Gastroesophageal sphincter (tissue), 3 donors: Measurements from ENCODE around the gene MOV10.

Experiments used
- CTCF ChIP-seq, 4 experiments: fragments of 200-600 bp in 2 of 4; fragments of 450-650 bp in 2 of 4; sonication (generic) in 1 of 4; IDR thresholded peaks; one replicate each; pipeline ENCODE4 v1.5.1; 2017 to 2019; ENCODE audit warnings: antibody characterized with exemption in 4 of 4, mild to moderate bottlenecking in 2 of 4, moderate library complexity in 2 of 4
- EP300 ChIP-seq: sonication (generic); formaldehyde crosslinking; IDR thresholded peaks from one replicate; pipeline ENCODE4 v1.6.1; 2017; ENCODE audit warnings: antibody characterized with exemption, mild to moderate bottlenecking
- POLR2AphosphoS5 ChIP-seq: sonication (generic); formaldehyde crosslinking; IDR thresholded peaks from one replicate; pipeline ENCODE4 v1.6.1; 2017; ENCODE audit warnings: antibody characterized with exemption

- TF ChIP-seq CTCF (IDR thresholded peaks at IDR 0.05) (no peak), EP300 (no peak), POLR2AphosphoS5 (no peak)
Observed at GRCh38 chr1:112692681-112693080, 18.2 kb downstream of the MOV10 start.
